ENCODE measurements around the gene NDEL1. TPM values are rescaled to one million over a fixed set of nuclear protein-coding genes. Genes with fewer than 3 reads are reported as not detected.

NDEL1 gene
- total RNA-seq, 1 experiment from 2014 or later, result 38.4 TPM

DNA sequence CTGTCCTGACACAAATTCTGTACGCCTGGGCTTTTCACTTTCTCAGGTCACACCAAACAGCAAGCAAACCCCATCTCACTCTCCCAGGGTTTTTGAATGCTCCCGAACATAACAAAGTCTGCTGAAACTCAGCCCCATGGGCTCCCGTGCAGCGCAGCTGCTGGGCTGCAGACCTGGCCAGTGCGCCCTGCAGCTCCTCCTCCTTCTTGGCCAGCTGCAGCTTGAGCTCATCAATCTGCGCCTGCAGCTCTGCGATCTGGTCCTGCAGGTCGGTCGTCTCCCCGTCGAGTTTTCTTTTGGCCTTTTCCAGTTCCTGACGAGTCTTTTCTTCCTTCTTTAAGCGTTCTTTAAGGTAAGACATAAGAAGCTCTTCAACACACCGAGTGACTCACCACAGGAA is 70.5 kb downstream of the NDEL1 start:
- Histone ChIP-seq H3K23ac (ENCODE audit: insufficient read length, low read depth, low read length) (no peak overlapping the region), H3K23me2 (ENCODE audit: insufficient read length, low read depth, low read length, poor library complexity, severe bottlenecking) (no peaks in the 10 kb centered on the region), H4K5ac (ENCODE audit: insufficient read length, low read depth, low read length) (no peak overlapping the region), H2AFZ (ENCODE audit: low read length) (no peak overlapping the region), H2BK12ac (ENCODE audit: insufficient read length, low read depth, low read length) (no peak overlapping the region), H3K9ac (ENCODE audit: extremely low read depth, insufficient read length, low read length) (no peak overlapping the region), H3K27ac (ENCODE audit: insufficient read length, low read depth, low read length) (no peak overlapping the region), H2BK5ac (ENCODE audit: insufficient read length, low read length) (no peak overlapping the region), H3K79me2 (ENCODE audit: insufficient read depth, low read length) (no peaks in the 10 kb centered on the region), H3K4ac (ENCODE audit: low read depth, low read length) (no peak overlapping the region), H3K79me1 (ENCODE audit: insufficient read depth, low read depth, low read length, poor library complexity, severe bottlenecking) (no peaks in the 10 kb centered on the region), H3K56ac (ENCODE audit: insufficient read length, low read depth, low read length) (no peak overlapping the region), H4K20me1 (ENCODE audit: control insufficient read depth, insufficient read depth, insufficient read length) (no peaks in the 10 kb centered on the region), H2BK15ac (ENCODE audit: low read depth, low read length) (no peak overlapping the region), H2BK20ac (ENCODE audit: low read depth, low read length, poor library complexity, severe bottlenecking) (no peak overlapping the region), H3K4me2 (ENCODE audit: insufficient read depth, insufficient read length, low read length) (no peak overlapping the region), H3K27me3 (ENCODE audit: insufficient read depth, low read length) (no peaks in the 10 kb centered on the region), H3K4me1 (ENCODE audit: insufficient read depth, low read length) (no peaks in the 10 kb centered on the region), H2BK120ac (ENCODE audit: low read depth, low read length, poor library complexity, severe bottlenecking) (no peak overlapping the region), H3T11ph (ENCODE audit: low read length) (no peak overlapping the region), H4K8ac (replicated peaks; ENCODE audit: insufficient read length, low read depth, low read length) (no peak overlapping the region), H3K14ac (ENCODE audit: insufficient read depth, low read length) (no peak overlapping the region), H3K18ac (ENCODE audit: insufficient read length, low read depth, low read length) (no peak overlapping the region), H2AK5ac (ENCODE audit: insufficient read length, low read length) (no peak overlapping the region), H4K91ac (ENCODE audit: insufficient read length, low read depth, low read length) (no peak overlapping the region), H3K9me3 (ENCODE audit: control insufficient read depth, low read depth, low read length) (no peaks in the 10 kb centered on the region)
- Mint-ChIP-seq H3K27me3 (ENCODE audit: low read depth) (no peaks in the 10 kb centered on the region), H3K4me3 (no peak overlapping the region), H3K27ac (no peak overlapping the region), H3K4me1 (no peaks in the 10 kb centered on the region), H3K9me3 (no peaks in the 10 kb centered on the region), H3K36me3 (ENCODE audit: insufficient read depth in 1 of 3, low read depth in 3 of 3) (peaks cover 39 to 93% (median 92%) of the 10 kb centered on the region in 3 experiments)
- DNase-seq, result no peak
- TF ChIP-seq, protein P1, sequence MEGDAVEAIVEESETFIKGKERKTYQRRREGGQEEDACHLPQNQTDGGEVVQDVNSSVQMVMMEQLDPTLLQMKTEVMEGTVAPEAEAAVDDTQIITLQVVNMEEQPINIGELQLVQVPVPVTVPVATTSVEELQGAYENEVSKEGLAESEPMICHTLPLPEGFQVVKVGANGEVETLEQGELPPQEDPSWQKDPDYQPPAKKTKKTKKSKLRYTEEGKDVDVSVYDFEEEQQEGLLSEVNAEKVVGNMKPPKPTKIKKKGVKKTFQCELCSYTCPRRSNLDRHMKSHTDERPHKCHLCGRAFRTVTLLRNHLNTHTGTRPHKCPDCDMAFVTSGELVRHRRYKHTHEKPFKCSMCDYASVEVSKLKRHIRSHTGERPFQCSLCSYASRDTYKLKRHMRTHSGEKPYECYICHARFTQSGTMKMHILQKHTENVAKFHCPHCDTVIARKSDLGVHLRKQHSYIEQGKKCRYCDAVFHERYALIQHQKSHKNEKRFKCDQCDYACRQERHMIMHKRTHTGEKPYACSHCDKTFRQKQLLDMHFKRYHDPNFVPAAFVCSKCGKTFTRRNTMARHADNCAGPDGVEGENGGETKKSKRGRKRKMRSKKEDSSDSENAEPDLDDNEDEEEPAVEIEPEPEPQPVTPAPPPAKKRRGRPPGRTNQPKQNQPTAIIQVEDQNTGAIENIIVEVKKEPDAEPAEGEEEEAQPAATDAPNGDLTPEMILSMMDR (conservative IDR thresholded peaks at IDR 0.05), result no peak
- WGBS (ENCODE audit: extremely low coverage, insufficient read length, low lambda C conversion rate), result no CpG with 5 or more reads among the region's 14 CpGs

All from H9 (cell line).